ENCODE measurements around the gene CHFR. TPM values are rescaled to one million over a fixed set of nuclear protein-coding genes. Genes with fewer than 3 reads are reported as not detected.

CHFR gene, protein sequence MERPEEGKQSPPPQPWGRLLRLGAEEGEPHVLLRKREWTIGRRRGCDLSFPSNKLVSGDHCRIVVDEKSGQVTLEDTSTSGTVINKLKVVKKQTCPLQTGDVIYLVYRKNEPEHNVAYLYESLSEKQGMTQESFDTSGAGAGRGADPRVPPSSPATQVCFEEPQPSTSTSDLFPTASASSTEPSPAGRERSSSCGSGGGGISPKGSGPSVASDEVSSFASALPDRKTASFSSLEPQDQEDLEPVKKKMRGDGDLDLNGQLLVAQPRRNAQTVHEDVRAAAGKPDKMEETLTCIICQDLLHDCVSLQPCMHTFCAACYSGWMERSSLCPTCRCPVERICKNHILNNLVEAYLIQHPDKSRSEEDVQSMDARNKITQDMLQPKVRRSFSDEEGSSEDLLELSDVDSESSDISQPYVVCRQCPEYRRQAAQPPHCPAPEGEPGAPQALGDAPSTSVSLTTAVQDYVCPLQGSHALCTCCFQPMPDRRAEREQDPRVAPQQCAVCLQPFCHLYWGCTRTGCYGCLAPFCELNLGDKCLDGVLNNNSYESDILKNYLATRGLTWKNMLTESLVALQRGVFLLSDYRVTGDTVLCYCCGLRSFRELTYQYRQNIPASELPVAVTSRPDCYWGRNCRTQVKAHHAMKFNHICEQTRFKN
- 33.8 and 45.5 TPM in 2 replicates for total RNA-seq

DNA sequence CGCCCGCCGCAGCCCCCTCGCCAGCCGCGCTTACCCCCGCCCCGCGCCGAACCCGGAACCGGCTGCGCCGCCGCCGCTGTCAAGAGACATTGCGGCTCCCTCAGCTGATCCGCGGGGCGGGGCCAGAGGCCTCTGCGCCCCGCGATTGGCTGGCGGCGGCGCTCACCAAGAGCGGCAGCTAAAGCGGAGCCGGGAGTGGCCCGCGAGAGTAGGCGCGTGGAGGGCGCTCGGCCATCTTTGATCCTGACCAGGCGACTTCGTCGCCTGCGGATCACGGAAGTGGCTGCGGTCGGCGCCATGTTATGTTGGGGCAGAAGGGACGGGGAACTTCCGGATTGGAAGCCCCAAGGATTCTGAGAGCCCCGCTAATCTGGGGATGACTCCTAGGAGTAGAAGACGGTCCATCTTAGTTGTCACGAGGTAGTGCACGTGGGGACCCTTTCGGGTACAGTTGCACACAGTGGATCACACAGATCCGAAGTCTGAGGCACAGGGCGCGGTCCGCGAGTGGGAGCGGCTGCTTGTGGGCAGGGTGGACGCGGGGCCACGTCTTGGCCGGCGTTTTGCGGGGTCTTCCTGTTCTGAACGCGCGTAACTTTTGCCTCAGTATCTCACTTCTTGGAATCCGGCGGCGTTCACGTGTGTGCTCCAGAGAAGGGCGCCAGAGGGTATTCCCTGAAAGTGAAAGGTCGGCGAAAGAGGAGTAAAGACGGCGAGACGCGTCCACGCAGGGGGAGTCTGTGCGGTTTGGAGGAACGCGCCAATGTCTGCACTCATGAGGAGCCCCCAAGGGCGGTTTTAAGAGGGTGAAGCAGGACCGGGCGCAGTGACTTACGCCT, at the start of gene CHFR:
Gene CHFR (minus strand): TSS at position 93 of the 839 bp plus-strand sequence. CDS start 277 bp downstream, outside the sequence.

DNA sequence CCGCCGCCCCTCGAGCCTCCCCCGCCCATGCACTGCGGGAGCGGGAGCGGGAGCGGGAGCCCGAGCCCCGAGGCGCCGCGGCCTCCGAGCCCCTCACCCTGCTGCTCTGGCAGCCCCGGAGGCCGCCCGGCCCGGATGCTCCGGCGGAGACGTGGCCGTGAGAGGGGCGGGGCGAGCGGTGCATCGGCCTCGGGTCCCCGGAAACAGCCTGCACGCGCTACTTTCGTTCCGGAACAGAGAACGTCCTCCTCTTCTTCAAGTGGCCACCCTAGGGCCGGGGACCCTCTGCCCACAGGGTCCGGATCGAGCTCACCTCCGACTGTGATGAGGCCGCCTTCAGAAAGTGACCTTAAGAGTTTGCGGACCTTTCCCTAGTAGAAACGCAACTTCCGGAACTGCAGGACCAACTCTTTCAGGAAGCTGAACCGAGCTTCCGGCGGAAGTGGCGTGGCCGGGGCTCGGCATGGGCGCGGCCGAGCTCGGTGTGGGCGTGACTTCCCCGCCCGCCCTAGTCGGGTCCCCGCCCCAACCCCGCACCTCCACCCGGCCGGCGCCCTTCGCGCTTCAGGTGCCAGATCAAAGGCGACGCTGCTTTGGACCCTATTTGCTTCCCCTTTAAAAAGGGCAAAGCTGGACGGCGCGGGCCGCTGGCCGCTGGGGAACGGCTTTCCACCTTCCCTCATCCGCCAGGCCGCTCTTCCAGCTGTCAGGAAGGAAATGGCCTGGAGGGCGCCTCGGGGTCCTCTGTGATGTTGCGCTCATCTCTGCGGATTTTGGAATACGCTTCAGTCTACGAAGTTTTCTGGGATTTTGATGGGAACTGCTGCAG, 58.5 kb downstream of the CHFR start, which contains the start of gene GOLGA3:
Gene GOLGA3 (minus strand): TSS at position 164 of the 829 bp plus-strand sequence. CDS start 6,741 bp downstream, outside the sequence.

Other genes with a start within 250 kb of the CHFR start
- 15.4 and 19.5 TPM in 2 replicates for gene POLE, start 200.3 kb downstream of the CHFR start, total RNA-seq
- 5.4 and 9.6 TPM in 2 replicates for gene PXMP2, start 200.0 kb downstream of the CHFR start, total RNA-seq
- gene PGAM5, start 176.8 kb downstream of the CHFR start, total RNA-seq: 63.9 and 80.0 TPM in 2 replicates
- gene ANKLE2, start 125.8 kb downstream of the CHFR start, total RNA-seq: 48.5 and 143 TPM in 2 replicates
- 130 and 150 TPM in 2 replicates for gene GOLGA3, start 58.7 kb downstream of the CHFR start, total RNA-seq
- gene ZNF605, start 68.7 kb upstream of the CHFR start, total RNA-seq: 5.5 and 17.2 TPM in 2 replicates
- gene ZNF26, start 98.8 kb upstream of the CHFR start, total RNA-seq: 16.7 and 24.6 TPM in 2 replicates
- gene ZNF84, start 149.9 kb upstream of the CHFR start, total RNA-seq: 22.9 and 44.0 TPM in 2 replicates
- gene ZNF140, start 193.3 kb upstream of the CHFR start, total RNA-seq: 37.3 and 43.2 TPM in 2 replicates
- gene ZNF891, start 242.7 kb upstream of the CHFR start, total RNA-seq: 0.34 and 1.6 TPM in 2 replicates
- gene ZNF10, start 243.0 kb upstream of the CHFR start, total RNA-seq: 4.8 and 8.1 TPM in 2 replicates

Data from nasal cavity respiratory epithelium epithelial cell of viscerocranial mucosa (primary cell).